Activated naive CD8-positive, alpha-beta T cell (primary cell): ENCODE measurements around the gene DDRGK1.

Experiments
- H3K27ac Mint-ChIP-seq: one replicate; pipeline ENCODE4 v1.8.0; 2021; ENCODE audit warnings: mixed read lengths
- H3K27me3 Mint-ChIP-seq: one replicate; pipeline ENCODE4 v1.8.0; 2021; ENCODE audit warnings: mixed read lengths
- H3K36me3 Mint-ChIP-seq: one replicate; pipeline ENCODE4 v1.8.0; 2021; ENCODE audit warnings: mixed read lengths
- H3K4me1 Mint-ChIP-seq: one replicate; pipeline ENCODE4 v1.8.0; 2021; ENCODE audit warnings: low read depth, mixed read lengths
- H3K4me3 Mint-ChIP-seq: one replicate; pipeline ENCODE4 v1.8.0; 2021; ENCODE audit warnings: mild to moderate bottlenecking, mixed read lengths
- H3K9me3 Mint-ChIP-seq: one replicate; pipeline ENCODE4 v1.8.0; 2021; ENCODE audit warnings: low read depth, mixed read lengths

The DDRGK1 gene

DNA sequence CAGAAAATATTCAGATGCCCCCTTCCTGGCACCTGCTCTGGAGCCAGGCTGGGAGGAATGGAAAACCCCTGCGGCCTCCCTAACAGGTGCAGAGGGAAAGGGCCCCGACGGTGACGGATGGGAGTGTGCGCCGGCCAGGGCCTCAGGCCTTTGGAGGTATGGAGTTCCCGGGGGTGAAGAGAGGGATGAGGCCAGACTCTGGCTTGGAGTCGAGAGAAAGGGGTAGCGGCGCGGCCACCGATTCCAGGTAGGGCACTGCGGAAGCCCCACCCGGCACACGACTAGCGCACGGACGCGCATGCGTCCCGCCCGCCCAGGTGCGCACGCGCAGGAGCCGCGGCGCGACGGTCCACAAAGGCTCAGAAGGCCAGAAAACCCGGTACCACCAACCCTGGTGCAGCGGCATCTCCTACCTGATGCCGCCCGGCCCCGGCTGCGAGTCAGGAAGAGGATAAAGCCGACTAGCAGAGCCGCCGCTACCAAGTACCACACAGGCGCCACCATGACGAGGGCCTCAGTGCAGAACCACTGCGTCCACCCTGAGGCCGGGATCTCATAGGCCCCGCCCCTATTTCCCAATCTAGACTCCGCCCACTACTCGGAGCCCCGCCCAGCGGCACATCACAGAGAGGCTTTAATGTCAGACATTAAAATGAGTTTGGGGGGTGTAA lies at the start of gene DDRGK1:
DDRGK1 (minus strand) TSS at position 559 of the 671 bp plus-strand sequence; CDS start at position 504, 55 bp downstream.
- Mint-ChIP-seq H3K27ac (peak within 1 kb of the TSS; percentile 94), H3K9me3 (no peaks in the 10 kb centered on the region), H3K4me1 (peaks cover 23% of the 10 kb centered on the region), H3K4me3 (peak within 1 kb of the TSS; percentile 96), H3K36me3 (peaks cover 6% of the 10 kb centered on the region), H3K27me3 (no peaks in the 10 kb centered on the region)

DNA sequence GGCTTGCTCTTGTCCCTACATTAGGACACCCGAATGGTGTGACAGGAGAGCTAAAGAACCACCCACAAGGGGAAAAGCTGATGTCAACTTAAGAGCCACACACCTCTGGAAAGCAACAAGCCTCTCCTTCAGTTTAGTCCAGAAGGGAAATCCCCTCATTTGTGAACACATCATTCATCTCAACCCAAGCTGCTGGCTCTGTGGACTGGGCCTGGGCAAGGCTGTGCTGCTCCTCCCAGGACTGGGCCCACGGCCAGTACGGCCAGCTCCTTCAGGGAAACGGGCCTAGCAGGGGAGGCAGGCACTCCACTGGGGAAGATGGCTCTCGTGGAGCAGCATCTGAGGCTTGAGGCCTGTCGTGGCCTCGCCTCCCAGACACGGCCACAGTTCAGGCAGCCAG lies 47.3 kb upstream of the DDRGK1 start:
- Mint-ChIP-seq H3K27me3 (peaks cover 3% of the 10 kb centered on the region), H3K4me1 (peaks cover 1% of the 10 kb centered on the region), H3K27ac (no peak overlapping the region), H3K9me3 (no peaks in the 10 kb centered on the region), H3K4me3 (no peak overlapping the region), H3K36me3 (peaks cover 19% of the 10 kb centered on the region)

DNA sequence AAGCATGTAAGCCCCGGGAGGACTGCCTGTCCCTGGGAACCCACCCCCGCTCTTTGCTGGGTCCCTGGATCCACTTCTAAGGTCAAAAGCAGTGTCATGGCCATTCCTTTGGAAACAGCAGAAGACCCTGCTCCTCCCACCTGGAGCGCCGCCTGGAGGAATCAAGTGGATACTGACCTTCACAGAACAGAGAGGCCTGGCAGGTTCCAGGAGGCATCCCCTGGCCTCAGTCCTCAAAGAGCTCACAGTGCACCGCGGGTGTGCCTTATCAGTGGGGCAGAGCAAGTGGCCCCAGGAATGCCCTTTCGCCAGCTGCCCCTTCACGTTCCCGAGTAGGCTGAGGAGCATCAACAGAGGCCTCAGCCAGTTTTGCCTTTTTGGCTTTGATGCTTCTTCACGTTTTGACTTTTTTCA lies 45.6 kb upstream of the DDRGK1 start:
- H3K4me1 Mint-ChIP-seq: peaks cover 1% of the 10 kb centered on the region
- no peaks in the 10 kb centered on the region for H3K9me3 Mint-ChIP-seq
- H3K27ac Mint-ChIP-seq: no peak overlapping the region
- peaks cover 3% of the 10 kb centered on the region for H3K27me3 Mint-ChIP-seq
- H3K4me3 Mint-ChIP-seq: no peak overlapping the region
- peaks cover 8% of the 10 kb centered on the region for H3K36me3 Mint-ChIP-seq

DNA sequence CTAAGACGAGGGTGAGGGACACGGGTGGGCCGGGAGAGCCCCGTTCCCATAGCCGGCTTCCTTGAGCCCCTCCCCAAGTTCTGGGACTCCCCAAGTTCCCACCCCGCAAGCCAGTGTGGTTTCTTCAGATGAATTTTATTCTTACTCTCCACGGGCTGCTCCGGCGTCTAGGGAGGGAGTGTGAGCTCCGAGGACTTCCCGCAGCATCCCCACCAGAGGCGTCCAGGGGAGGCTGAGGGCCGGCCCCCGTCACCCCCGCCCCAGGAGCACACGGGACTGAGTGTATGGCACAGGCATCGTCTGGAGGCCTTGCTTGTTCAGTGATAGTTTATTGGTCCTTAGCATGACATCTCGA lies 44.5 kb upstream of the DDRGK1 start:
- peaks cover 5% of the 10 kb centered on the region for H3K36me3 Mint-ChIP-seq
- H3K27ac Mint-ChIP-seq: no peak overlapping the region
- peaks cover 3% of the 10 kb centered on the region for H3K27me3 Mint-ChIP-seq
- no peaks in the 10 kb centered on the region for H3K9me3 Mint-ChIP-seq
- H3K4me3 Mint-ChIP-seq: peak overlapping the region; percentile 32
- peaks cover 1% of the 10 kb centered on the region for H3K4me1 Mint-ChIP-seq

DNA sequence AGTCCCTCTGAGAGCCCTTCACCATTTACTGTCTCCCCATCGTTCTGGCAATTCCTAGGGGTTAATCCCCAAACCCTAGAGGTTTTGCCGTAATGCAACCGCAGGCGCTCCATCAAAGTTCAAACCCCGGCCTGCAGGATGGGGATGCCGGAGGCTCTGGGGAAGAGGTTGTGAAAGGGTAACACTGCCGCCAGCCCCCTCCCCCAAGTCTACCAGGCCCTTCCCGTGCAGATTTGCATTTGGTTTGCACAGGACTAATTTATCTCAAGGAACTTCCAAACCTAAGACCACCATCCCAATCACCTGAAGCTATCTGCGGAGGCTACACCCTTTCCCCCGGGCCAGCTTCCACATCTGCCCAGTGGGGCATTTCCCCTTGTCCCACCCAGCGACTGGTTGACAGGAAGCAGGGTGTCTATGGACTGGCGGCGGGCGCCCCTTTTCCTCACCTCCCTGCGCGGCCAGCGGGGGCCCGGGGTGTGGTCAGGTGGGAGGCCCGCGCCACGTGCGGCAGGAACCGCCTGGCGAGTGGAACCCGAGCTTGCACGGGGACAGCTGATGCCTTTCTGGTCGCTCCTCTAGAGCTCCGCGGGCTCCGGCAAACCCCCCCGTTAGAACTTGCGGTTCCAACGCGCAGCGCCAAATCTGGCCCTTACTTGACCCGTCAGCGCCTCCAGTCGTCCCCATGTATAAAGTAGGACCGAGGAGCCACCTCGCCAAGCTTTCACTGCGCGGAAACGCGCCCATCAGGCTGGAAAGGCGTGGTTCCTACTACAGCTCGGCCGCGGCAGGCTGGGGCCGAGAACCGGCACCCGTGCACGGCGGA lies 43.9 kb upstream of the DDRGK1 start:
- peaks cover 5% of the 10 kb centered on the region for H3K36me3 Mint-ChIP-seq
- H3K27ac Mint-ChIP-seq: no peak overlapping the region
- peaks cover 1% of the 10 kb centered on the region for H3K4me1 Mint-ChIP-seq
- H3K27me3 Mint-ChIP-seq: peaks cover 3% of the 10 kb centered on the region
- H3K9me3 Mint-ChIP-seq: no peaks in the 10 kb centered on the region
- peak overlapping the region; percentile 32 for H3K4me3 Mint-ChIP-seq

DNA sequence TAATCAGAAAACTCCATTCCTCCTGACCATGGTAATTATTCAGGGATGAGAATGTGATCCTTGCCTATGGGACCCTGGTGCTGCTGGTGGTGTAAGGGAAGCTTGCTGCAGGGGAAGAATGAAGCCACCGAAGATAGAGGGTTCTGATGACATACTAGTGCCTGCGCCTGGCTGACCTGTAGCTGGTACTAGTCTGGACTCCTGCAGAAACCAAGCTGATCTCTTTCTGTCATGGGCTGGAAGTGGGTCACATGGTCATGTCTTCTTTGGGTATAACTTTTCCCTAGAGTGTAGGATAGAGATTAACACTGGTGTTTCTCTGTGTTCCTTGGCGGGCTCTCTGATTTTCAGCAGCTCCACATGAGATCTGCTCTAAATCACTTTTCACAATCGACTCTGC lies 43.2 kb upstream of the DDRGK1 start:
- H3K4me3 Mint-ChIP-seq: no peak overlapping the region
- peaks cover 3% of the 10 kb centered on the region for H3K27me3 Mint-ChIP-seq

DNA sequence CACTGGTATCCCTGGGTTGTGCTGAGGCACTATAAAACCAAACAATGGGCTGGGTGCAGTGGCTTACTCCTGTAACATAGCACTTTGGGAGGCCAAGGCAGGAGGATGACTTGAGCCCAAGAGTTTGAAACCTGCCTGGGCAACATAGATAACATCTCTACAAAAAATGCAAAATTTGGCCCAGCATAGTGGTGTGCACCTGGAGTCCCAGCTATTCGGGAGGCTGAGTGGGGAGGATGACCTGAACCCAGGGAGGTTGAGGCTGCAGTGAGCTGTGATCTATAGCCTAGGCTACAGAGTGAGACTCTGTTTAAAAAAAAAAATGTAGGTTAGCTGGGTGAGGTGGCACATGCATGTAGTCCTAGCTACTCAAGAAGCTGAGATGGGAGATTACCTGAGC lies 42.2 kb upstream of the DDRGK1 start:
- Mint-ChIP-seq H3K27ac (no peak overlapping the region), H3K4me1 (peaks cover 1% of the 10 kb centered on the region), H3K36me3 (peaks cover 3% of the 10 kb centered on the region), H3K27me3 (peaks cover 6% of the 10 kb centered on the region), H3K4me3 (no peak overlapping the region), H3K9me3 (no peaks in the 10 kb centered on the region)

More for the DNA sequence above, 43.2 kb upstream of the DDRGK1 start:
- Mint-ChIP-seq H3K4me1 (peaks cover 1% of the 10 kb centered on the region), H3K36me3 (peaks cover 5% of the 10 kb centered on the region), H3K9me3 (no peaks in the 10 kb centered on the region), H3K27ac (no peak overlapping the region)

DNA sequence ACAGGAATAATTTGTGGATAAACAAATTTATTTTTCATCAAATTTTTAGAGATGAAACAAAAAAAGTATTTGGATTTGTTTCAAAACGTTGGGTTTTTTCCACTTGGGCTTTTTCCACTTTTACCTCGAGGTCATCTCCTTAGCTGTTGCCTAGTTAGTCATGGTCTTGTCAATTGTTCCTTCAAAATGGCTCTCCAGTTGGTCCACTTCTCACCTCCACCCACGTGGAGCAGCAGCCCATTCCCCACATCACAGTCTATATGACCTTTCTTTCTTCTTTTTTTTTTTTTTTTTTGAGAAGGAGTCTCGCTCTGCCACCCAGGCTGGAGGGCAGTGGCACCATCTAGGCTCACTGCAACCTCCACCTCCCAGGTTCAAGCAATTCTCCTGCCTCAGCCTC lies 41.2 kb upstream of the DDRGK1 start:
- Mint-ChIP-seq H3K4me3 (no peak overlapping the region), H3K36me3 (no peaks in the 10 kb centered on the region), H3K27me3 (peaks cover 12% of the 10 kb centered on the region), H3K27ac (no peak overlapping the region), H3K9me3 (no peaks in the 10 kb centered on the region), H3K4me1 (peaks cover 5% of the 10 kb centered on the region)

DNA sequence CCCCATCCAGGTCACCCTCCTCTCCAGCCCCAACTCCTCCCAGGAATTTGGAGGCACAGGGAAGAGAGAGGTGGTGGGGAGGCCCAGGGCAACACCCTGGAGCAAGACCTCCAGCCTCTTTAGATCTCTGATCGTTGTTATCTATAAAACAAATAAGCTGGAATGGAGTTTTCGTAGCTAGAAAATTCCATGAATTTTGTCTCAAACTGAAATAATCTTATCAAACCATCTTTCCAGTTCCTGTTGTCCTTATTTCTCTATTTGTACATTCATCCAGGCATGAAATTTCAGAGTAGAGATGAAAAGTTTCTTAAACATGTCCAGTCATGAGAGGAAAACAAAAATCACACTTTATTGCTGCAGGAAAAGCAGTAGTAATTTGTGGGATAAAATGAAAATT lies 40.7 kb upstream of the DDRGK1 start:
- Mint-ChIP-seq H3K27me3 (peaks cover 10% of the 10 kb centered on the region), H3K27ac (no peak overlapping the region), H3K4me3 (no peak overlapping the region), H3K4me1 (peaks cover 5% of the 10 kb centered on the region), H3K9me3 (no peaks in the 10 kb centered on the region), H3K36me3 (no peaks in the 10 kb centered on the region)

DNA sequence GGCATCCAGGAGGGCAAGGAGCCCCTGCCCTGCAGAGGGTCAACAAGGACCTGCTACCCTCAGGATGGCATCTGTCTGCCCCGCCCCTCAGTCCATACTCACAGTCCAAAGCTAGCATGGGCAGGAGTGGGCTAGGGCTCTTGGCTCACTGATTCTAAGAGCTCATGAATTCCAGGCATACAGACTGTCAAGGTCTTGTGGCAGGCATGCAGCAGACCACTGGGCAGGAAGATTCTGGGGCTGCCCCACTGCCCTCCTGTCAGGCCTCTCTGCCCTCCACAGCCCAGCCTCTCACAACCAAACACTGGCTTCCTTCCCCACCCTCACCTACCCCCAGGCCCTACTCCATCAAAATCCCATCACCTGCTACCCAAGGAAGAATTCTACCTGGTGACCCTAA lies 40.1 kb upstream of the DDRGK1 start:
- Mint-ChIP-seq H3K27ac (no peak overlapping the region), H3K9me3 (no peaks in the 10 kb centered on the region), H3K4me3 (no peak overlapping the region), H3K27me3 (peaks cover 12% of the 10 kb centered on the region), H3K4me1 (peaks cover 9% of the 10 kb centered on the region), H3K36me3 (no peaks in the 10 kb centered on the region)

DNA sequence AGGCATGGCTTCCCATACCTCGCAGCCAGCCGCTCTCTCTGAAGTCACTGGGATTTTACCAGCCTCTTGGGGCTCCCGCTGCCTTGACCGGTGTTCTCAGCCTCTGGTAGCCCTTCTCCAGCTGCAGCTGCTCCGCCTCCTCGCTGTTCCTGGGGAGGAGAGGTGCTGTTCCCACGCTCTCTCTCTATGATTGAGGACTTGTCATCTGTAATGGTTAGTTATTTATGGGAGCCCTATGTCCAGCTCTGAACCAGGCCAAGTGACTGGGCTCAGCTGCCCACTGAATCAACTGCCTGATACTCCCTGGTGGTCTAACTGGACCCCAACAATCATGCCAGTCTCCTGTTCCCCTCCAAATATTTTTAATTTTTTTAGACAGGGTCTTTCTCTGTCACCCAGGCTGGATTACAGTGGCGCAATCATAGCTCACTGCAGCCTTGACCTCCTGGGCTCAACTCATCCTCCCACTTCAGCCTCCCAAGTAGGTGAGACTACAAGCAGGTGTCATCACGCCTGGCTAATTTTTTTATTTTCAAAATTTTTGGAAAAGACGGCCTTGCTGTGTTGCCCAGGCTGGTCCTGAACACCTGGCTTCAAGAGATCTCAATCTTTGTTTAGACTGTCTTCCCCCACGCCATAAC lies 39.4 kb upstream of the DDRGK1 start:
- no peaks in the 10 kb centered on the region for H3K36me3 Mint-ChIP-seq
- peaks cover 10% of the 10 kb centered on the region for H3K4me1 Mint-ChIP-seq
- no peaks in the 10 kb centered on the region for H3K9me3 Mint-ChIP-seq
- no peak overlapping the region for H3K4me3 Mint-ChIP-seq
- peaks cover 12% of the 10 kb centered on the region for H3K27me3 Mint-ChIP-seq
- H3K27ac Mint-ChIP-seq: no peak overlapping the region

DNA sequence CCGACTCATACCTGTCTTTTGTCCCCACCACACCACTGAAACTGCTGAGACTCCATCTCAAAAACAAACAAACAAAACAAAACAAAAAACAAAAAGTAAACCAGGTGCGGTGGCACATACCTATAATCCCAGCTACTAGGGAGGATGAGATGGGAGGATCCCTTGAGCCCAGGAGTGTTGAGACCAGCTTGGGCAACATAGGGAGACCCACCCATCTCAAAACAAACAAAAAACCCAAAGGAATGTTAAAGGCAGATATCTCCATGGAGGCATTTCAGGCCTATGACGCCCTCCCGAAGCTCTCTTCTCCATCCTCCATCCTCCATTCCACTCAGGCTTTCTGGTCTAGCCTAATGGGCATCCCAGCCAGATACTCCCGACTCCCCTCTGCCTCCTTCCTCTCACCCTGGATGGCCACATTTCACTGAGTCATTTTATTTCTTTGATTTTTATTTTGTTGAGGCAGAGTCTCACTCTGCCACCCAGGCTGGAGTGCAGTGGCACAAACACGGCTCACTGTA lies 37.8 kb upstream of the DDRGK1 start:
- Mint-ChIP-seq H3K27me3 (peaks cover 12% of the 10 kb centered on the region), H3K9me3 (no peaks in the 10 kb centered on the region), H3K36me3 (no peaks in the 10 kb centered on the region), H3K4me3 (no peak overlapping the region), H3K4me1 (peaks cover 10% of the 10 kb centered on the region), H3K27ac (no peak overlapping the region)

DNA sequence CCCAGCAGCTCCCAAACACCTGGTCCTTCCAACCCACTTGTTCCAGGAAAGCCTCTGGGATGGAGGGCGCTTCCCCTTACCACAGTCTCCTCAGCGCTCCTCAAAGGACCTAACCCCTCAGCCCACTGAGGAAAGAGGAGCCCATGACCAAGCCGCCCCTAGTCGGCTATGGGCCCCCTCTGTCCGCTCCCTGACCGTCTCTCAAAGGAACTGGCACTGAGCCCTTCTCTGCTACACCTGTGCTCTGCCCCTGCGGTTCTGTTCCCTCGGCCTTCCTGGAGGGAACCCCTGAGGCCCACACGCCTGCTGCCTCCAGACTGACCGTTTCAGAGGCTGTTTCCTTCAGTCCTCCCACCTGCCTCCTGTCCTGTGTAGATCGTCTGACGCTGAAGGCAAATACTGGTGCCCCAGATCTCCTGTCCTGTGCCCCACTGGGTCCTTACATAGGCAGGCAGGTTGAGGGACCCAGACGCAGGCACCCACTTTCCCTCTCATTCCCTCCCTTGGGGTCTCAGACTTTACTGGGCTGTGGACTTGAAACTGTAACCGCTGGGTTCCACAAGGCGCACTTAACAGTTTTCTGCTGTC lies 36.4 kb upstream of the DDRGK1 start:
- peak overlapping the region; percentile 50 for H3K27ac Mint-ChIP-seq
- peaks cover 20% of the 10 kb centered on the region for H3K27me3 Mint-ChIP-seq
- peaks cover 14% of the 10 kb centered on the region for H3K4me1 Mint-ChIP-seq
- H3K36me3 Mint-ChIP-seq: no peaks in the 10 kb centered on the region
- H3K4me3 Mint-ChIP-seq: peak overlapping the region; percentile 63
- no peaks in the 10 kb centered on the region for H3K9me3 Mint-ChIP-seq

DNA sequence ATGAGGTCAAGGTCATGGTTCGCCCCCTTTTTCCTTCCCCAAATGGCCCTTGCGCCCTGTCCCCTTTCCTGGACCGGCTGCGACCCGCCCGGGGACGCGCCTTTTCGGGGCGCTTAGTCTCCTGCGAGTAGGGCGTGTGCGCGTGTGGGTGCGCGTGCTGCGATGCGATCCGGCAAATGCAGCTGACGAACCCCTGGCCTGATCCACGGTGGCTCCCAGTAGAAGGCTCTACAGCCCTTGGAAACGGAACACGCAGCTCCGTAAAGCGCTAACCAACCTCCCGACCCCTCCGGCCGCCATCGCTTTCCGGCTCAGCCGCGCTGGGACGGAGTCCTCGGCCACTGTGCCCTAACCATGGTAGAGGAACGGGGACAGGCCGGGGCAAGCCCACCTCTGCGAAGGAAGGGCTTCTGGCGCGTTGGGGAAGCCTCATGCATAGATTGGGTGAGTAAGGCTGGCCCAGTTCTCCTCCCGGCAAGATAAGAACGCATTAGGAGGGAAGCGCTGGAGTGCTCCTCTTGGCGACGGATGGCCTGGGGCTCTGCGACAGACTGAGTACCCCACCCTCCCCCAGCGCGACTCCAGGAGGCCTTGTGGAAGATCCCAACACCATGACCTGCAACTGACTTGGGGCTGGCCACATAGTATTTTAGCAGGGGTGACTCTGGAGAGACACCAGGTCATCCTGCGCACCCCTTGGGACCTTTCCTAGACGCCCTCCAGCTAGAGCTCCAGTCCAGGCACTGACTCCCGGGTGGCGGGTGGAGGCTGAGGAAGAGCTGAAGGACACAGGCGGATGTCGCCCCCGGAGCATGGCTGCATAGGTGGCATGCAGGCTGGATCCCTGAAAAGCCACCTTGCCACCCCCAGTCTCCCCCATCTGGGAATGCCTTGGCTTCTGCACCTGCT lies 35.6 kb upstream of the DDRGK1 start:
- peaks cover 14% of the 10 kb centered on the region for H3K4me1 Mint-ChIP-seq
- H3K27me3 Mint-ChIP-seq: peaks cover 22% of the 10 kb centered on the region
- H3K9me3 Mint-ChIP-seq: no peaks in the 10 kb centered on the region
- no peaks in the 10 kb centered on the region for H3K36me3 Mint-ChIP-seq
- H3K27ac Mint-ChIP-seq: no peak overlapping the region
- peak overlapping the region; percentile 88 for H3K4me3 Mint-ChIP-seq
